ENCODE results near the gene SCUBE3.

SCUBE3 gene

DNA sequence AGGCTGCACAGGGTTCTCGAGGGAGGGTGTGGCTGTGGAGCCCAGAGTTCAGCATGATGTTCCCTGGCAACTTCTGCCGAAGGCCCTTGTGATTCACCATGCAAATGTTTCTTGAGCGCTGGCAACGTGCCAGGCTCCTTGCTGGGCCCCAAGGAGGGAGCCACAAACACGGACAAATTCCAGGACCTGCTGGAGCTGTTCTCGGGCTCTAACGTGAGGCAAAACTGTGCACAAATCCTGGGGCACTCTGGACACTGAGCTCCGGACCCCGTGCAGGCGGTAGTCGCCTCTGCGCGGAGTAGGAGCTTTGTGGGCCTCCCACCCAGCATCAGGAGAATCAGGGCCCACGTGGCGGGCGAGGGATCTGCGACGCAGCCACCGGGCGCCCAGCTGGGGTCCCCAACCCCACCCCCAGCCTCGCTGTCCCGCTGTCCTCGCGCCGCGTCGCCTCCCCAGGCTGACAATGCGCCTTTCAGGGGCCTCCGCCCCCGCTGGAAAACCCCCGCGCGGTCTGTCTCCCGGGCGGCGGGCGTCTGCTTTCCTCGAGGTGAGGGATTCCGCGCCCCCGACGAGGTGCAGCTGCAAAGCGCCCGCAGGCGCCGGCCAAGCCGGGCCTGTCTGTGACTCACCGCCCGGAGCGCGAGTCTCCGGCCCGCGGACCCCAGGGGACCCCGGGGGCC lies 31.7 kb upstream of the SCUBE3 start:
- DNase-seq = no peak

DNA sequence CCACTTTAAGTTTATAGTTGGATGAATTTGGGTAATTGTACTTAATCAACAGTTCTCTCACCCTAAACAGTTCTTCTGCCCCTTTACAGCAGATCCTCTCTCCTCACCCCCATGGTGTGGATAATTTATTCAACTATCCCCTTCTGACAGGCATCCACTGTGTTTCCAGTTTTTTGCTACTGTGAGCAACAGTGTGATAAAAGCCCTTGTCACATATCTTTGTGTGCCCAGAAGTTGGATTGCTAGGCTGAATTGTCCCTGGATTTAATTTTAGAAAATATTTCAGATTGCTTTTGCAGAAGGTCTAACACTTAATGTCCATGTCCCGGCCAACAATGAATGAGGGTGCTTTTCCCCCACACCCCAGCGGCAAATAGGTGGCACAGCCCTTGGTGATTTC lies 30.5 kb upstream of the SCUBE3 start:
- no peak for DNase-seq

DNA sequence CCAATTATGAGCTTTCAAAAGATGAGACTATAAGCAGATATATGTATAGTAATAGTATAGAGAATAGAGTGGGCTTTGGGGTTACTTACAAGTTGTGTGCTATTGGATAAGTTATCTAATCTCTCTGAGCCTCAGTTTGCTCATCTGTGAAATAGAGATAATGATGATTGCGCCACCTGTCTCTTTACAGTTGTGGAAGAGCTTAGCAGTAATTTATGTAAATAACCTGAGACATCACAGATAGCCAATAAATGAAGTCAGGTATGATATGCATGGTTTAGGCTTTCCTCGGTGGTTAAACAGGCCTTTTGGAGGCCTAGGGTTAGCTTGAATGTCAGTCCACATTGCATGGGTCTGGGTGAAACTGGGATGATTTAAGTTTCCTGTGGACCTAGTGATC lies 29.8 kb upstream of the SCUBE3 start:
- DNase-seq = no peak

DNA sequence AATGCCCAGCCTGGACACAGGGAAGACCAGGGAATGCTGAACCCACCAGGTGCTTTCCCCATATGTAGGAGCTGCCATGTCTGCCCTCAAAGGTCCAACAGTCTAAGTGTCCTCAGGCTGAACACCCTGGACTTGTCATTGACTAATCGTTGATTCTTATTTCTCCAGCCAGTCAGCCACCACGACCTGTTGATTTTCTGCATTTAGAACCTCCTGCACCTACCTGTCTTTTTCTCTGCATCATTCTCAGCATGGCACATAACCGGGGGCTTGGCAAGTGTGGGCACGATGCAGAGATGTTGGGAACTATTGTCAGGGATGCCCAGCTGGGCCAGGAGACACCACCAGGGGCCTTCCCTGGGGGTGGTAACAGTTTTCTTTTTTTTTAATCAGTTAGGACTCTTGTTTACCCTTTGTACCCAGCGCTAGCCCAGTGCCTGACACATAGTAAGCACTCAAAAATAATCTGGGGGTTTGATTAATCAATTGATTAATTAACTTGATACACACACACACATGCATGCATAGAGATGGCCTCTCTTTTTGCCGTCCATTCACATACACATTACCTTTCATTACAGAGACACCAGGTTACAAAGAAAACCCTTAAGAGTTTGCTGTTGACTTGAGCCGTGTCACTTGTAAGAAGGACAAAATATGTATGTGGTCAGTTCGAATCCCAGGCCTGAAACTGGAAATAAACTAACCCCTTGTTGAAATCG lies 29.0 kb upstream of the SCUBE3 start:
- no peak for DNase-seq

DNA sequence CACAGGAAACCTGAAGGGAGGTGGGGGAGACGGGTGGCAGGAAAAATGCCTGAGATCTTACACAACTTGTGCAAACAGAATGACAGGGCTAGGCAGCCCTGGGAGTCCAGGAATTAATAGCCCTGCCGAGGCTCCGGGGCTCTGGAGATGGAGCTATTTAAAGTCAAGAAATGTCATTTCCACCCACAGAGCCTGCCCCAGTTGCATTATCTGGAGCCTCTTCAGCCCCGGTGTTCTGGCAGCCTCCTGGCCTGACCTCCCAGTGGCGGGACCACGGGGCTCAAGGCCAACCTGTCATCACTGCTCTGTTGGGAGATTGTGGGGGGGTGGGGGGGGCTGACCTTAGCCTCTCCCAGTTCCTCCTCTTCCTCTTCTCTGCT lies 28.5 kb upstream of the SCUBE3 start:
- DNase-seq = no peak

DNA sequence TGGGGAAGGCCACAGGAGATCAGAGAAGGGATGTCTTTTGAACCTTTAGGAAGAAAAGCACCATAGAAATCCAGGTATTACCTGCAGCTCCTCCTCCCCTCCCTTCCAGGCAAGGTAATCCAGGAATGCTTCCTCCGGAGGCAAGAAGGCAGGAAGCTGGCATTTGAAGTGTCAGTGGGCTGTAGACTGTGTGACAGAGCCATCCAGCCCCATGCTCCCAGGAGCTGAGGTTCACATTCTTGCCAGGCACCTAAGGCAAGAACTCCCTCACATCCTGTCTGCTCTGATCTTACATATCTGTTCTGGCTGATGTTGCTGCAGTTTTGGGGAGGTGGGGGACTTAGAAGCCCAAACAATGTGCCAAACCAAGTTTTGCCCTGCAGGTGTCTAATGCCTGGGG lies 27.8 kb upstream of the SCUBE3 start:
- no peak for DNase-seq

DNA sequence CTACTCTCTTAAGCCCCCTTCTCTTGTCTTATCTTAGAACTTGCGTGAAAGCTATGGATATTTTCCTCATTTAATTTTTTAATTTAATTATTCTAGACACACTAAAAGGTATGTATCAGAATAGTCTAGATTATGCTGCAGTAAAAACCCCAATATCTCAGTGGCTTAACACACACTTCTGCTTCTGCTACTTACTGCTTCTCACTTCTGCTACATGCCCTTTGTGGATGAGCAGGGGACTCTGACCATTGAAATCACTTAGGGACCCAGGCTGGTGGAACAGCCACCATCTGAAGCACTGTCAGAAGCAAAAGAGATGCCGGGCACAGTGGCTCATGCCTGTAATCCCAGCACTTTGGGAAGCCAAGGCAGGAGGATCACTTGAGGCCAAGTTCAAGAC lies 27.2 kb upstream of the SCUBE3 start:
- DNase-seq = no peak

DNA sequence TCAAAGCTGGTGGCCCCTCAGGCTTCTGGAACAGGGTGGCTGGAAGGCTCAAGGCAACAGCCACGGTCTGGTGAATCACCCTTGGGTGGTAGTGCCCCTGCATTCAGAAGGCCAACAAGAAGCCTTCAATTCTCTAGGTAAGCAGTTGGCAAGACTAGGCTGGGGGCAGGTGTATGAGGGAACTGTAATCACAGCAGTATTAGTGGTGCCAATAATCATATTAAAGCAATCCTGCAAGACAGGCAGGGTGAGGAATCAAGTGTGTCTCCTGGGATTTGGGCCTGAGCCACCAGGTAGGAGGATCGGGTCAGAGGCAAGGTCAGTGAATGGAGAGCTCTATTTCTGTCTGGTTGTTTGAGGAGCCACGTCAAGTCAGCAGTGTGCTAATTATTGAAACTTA lies 24.9 kb upstream of the SCUBE3 start:
- no peak for DNase-seq

DNA sequence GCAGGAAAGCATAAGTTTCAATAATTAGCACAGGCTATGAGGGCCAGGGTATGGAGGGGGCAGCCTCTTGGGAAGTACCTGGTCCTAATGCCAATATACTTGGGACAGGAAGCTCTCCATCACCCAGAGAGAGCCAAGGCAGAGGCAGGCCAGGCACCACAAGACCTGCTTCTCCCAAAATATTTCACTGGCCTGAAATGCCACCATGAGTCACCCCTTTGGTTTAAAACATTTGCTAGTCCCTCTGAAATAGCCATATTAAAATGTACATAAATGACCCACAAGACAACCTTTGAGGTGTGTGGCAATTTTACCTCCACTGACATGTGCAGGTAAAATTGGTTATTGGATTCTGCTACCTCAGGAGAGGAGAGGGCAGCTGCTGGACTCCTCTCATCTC lies 23.4 kb upstream of the SCUBE3 start:
- no peak for DNase-seq

DNA sequence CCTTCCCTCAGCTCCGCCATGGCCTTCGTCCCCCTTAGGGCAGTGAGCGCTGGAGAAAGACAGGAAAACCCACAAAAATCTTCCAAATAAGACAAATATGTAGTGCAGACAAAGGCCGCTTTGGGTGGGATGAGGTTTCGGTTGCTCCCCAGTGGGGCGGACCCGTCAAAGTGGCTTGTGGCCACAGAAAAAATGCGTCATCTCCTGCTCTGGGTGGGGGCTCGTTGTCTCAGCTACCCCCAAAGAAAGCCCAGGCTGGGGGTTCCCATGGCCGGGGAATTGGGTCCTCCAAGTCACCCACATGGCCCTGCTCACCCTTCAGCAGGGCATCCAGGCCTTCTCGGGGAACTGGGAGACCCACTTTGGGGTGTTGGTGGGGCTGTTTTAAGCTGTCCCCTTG lies 21.9 kb upstream of the SCUBE3 start:
- no peak for DNase-seq

DNA sequence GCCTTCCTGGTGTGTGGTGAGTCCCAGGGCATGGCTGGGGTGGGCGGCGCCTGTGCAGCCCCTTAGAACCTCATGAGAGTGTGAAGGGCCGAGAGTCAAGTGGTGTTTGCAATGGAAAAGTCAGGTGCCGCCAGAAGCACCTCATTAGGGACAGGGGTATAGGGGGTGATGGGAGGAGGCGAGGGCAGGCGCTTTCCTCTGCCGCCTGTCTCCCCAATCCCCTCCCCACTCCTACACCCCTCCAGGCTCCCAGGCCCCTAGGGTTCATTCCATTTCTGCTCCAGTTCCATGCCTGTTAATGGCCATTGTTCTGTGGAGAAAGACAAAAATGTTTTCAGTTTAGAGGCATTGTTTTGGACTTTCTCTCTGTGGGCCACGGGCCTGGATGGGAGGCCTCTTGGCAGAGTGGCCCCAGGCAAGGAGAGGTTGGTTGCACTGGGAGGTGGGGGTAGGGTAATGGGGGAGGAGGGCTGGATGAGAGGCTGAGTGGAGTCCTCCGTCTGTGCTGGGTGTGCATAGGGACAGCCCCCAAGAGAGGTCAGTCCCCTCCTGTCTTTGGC lies 21.4 kb upstream of the SCUBE3 start:
- DNase-seq = no peak

DNA sequence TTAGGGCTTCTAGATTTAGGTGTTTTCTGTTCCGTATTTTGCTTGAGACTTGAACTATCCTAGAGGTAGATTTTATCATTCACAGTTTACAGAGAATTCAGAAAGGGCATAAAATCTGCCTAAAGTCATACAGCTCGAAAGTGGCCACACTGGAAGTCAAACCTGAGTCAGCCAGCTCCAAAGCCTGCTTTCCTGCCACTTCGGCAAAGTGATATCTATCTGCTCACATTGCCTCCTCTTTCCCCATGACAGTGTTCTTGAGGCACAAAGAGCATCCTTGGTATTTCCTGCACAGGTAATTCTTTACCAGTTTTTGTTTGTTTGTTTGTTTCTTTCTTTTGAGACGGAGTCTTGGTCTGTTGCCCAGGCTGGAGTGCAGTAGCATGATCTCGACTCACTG lies 19.4 kb upstream of the SCUBE3 start:
- DNase-seq = no peak

DNA sequence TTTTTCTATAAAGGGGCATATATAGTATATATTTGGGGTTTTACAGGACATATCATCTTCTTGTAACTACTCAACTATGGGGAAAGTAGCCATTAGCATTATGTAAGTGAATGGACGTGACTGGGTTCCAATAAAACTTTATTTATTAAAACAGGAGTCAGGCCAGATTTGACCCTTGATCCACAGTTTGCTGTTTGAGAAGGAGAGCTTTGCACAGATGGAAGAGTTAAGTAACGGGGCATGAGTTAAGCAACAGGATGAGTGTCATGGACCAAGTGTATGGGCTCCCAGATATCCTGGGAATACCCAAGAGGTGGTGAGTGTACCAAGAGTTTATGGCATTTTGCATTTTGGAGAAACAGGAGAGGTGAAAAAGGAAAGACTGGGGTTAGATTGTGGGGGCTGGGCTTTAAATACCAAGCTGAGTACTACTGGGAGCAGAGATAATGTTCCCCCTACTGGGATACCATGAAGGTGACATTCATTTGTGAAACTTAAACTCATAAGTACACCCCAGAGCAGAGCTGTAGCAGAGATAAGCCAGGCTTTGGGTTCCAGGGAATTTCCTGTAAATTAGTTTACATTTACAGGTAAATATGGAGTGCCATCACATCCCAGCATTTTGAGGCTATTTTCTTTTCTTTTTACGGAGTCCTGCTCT lies 18.5 kb upstream of the SCUBE3 start:
- DNase-seq = no peak

DNA sequence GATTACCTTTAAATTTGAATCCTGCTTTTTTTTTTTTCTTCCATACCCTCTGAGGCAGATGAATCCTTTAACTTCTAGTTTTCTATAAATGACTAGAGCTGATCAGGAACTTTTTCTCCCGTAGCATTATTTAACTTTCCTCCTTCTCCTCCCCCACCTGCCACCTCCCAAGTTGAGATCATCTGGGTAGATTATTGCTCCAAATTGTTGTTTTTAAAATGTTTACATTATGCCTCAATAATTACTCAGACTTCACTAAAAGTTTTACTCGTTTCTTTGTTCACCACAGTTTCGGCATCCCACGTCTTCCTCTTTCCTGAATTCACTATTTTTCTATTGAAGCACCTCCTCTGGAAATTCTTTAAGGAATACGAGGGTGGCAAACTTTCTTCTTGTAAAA lies 16.6 kb upstream of the SCUBE3 start:
- DNase-seq = no peak

DNA sequence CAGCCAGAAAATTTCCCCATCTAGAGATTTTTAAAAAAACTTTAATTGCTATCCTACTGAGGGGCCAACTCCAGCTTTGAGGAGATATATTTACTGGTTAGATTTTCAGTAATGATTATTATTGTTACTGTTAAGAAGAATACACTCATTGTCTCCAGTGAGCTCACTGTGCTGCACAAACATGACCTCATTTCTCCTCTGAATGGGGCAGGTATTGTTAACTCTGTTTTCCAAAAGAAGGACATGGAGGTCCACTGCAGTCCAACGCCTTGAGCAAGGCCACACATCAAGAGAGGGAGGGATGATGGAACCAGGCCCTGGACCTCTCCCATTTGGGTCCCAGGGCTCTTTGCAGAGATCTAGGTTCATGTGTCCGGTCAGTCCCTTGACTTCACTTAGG lies 13.9 kb upstream of the SCUBE3 start:
- DNase-seq = no peak

DNA sequence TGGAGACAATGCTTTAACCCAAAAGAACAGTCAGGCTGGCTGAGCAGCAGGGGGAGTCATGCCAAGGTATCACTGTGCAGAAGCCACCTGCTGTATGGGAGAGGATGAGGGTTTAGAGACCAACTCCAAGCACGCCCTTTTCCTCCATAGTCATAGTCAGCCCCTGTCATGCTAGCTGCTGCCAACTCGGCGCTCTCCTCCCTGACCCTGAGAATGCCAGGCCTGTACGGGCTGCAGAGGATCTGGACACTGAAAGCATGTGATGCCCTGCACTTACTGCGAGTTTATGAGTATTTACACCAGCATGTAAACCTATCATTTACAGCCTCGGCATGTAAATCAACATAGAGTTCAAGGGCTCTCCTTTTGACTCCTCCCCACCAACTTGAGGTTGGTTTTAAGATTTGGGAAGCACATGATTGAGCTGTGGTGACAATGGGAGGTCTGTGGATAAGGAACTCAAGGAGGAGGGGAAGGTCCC lies 11.7 kb upstream of the SCUBE3 start:
- no peak for DNase-seq

DNA sequence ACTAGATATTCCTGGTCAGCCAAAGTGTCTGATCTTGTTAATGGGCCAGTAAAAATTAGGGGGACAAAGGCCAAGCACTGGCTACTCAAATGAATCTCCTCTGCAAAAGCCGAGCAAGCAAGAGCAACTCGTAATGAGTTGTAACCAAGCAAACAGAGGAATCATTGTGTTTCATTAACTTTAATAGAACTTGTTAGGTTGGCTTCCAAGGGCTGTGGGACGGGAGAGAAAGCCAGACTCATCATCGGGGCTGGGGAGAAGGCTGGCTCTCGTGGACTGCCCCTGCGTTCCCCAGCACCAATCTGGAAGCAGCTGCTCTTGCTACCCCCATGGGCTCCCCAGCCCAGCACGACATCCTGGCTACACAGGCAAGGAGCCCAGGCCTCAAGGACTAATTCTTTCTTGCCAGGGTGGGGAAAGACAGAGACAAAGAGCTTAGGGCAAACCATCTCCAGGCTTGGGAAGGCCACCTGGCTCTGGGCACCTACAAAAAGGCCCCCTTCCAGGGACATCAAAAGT lies 10.5 kb upstream of the SCUBE3 start:
- no peak for DNase-seq

DNA sequence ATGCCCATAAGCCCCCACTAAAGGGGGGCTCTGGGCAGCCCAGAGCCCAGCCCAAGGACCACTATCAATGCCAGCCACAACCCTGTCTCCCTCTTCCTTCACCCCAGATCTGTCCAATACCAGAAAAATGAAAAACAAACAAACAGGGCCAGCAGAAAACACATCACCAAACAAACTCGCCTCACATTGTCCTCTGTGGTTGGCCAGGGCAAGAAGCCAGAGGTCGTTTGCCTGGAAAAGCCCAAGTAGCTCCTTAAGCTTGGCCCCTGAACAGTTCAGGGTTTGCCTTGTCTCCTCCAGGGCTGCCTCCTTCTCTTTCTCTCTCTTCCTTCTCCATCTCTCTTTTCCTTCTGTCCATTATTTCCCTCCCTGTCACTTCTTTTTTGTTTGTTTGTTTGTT lies 10.1 kb upstream of the SCUBE3 start:
- DNase-seq = no peak

DNA sequence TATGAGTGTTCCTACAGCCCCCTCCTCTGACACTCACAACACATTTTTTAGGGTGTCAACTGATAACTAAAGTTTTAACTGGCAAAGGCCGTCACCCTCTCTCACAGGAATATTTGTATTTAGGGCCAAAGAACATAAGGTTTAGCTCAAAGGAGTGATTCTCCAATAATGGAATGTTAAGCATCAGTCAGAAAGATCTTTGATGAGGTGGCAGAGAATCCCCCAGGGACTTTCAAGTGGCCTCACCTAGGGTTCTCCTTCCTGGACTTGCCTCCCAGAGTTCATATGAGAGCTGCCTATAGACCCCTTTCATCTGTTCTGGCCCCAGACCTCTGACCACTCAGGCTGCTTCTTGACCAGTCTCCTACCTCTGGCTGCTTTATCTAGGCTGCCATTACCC lies 7.4 kb upstream of the SCUBE3 start:
- no peak for DNase-seq

DNA sequence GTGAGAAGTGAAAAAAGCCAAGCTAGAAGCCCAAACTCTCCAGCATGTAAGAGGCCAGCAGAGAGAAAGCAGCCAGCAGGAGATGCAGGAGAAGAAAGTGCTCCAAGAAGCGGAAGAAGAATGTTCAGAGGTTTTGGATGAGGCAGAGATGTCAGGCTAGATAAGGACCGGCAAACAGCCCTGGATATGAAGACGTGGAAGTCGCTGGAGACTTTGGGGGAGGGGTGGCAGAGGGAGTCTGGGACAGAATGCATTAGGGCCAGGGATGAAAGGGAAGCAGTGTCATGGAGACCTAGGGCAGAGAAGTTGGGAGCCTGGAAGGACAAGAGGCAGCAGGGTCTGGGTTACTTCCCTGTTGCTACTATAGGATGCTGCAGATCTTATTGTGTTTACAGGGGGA lies 5.3 kb upstream of the SCUBE3 start:
- DNase-seq = no peak

DNA sequence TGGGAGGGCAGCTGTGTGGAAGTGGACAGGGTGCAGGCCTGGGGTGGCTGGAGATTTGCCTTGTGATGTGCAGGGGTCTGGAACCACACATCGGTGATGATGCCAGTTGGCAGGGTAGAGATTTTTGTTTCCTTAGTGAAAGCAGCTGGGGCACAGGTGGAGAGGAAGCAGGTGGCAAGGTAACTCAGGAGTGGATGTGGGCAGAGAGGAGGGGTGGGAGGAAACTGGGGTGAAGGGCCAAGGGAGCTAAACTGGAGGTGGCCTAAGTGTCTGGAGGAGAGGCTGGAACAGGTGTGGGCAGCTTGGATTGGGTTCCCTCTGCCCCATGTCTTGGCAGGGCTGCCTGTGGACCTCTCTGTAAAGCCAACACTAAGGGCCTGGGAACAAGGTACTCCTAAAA lies 4.7 kb upstream of the SCUBE3 start:
- DNase-seq = no peak

DNA sequence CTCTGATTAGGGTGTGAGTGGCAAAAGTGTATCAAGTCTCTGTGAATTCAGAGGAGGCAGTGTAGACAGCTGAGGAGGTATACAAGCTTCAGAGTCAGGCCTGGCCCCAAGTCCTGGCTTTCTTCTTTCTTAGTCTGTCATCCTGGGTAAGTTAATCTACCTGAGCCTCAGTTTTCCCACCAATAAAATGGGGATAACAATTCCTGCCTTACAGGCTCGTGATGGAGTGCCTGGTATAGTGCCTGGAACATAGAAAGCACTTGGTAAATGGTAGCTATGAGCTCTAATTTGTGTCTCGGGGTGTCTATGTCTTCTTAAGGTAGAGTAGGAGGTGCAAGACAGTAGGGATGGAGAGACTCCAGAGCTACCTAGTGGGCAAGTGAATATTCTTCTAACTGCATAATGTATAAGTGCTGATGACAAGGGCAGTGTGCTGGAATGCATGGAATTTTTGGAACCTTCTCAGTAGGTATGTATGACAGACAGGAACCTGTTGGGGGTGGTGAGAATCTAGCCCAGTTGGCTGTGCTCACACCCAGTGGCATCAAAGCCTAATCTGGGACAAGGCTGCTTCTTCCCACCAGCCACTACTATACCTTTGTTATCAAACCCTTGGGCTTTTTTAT lies 4.0 kb upstream of the SCUBE3 start:
- DNase-seq = no peak

DNA sequence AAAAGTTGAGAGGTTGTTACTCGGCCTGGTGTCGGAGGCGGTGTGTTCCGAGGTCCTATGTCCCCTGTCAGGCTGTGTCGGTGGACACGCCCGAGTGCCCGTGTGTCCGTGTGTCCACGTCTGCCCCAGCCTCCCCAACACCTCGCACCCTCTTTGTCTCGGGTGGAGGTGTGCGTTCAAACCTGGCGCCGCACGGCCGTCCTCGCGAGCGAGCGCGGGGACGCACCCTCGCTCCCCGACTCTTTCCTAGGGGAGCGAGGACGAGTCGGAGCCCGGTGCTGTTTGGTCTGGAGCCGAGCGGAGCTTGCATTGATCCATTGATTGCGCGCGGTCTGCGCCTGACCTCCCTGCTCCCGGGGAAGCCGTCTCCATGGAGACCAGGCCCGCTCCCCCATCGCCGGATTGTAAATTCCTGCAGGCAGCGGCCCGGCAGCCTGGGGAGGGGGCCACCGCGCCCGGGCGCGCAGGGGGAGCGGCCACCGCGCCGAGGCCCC lies 411 bp upstream of the SCUBE3 start:
- no peak for DNase-seq

Measured in CD4-positive, alpha-beta T cell treated with Interleukin-17A for 4 hours (primary cell).